NCI-H2107 treated with DMSO at 0.1 percent for 48 hours (cell line): ENCODE data around the gene MYH6.

Experiments
- DNase-seq: peaks from one replicate; lab custom pipeline; 2025; ENCODE audit not compliant: unreplicated experiment; lab: John Stamatoyannopoulos, UW

MYH6 gene

GRCh38 chr14:23339506-23340268, 68.4 kb downstream of the MYH6 start:
- no peak for DNase-seq

- no peak for DNase-seq
These were observed 72.5 kb downstream of the MYH6 start for GRCh38 chr14:23335623-23336022.
